Endothelial cell of umbilical vein (primary cell): ENCODE data around the gene CDCA3. TPM values are rescaled to one million over a fixed set of nuclear protein-coding genes. Genes with fewer than 3 reads are reported as not detected.

ENCODE experiments used
- BruUV-seq: library from RNA; stranded (reverse); fragments of 400-500 nt; replicated peaks from 2 replicates; lab custom pipeline; 2021; lab: Mats Ljungman, UMichigan
- CTCF ChIA-PET: fragments of 300-600, 350-600 bp; sonication (Branson Sonifier 250); formaldehyde crosslinking; loops from one replicate; lab custom pipeline; 2021; ENCODE audit warnings: antibody characterized with exemption, inconsistent platforms; lab: Charles Lee
- POLR2A ChIA-PET: fragments of 300-600, 350-600 bp; sonication (Branson Sonifier 250); formaldehyde crosslinking; loops from one replicate; lab custom pipeline; 2021; ENCODE audit warnings: antibody characterized with exemption, inconsistent platforms; lab: Charles Lee
- DNase-seq: peaks from one replicate; pipeline ENCODE4 v3.0.0-alpha.2; 2011; ENCODE audit warnings: low read depth, low spot score
- FAIRE-seq: peaks from 2 replicates; lab custom pipeline; 2011; peaks lifted over from hg19 to GRCh38; lab: Jason Lieb, UNC
- H2AFZ ChIP-seq: 2 replicates; pipeline ENCODE4 v1.6.0; 2012; ENCODE audit warnings: low read depth, low read length, control low read depth, inconsistent platforms
- H3K27ac ChIP-seq: 2 replicates; pipeline ENCODE4 v1.5.1; 2011; ENCODE audit warnings: low read depth, mild to moderate bottlenecking, control low read depth, low read length, moderate library complexity; ENCODE audit not compliant: insufficient read depth
- H3K27me3 ChIP-seq, 2 experiments: 2 replicates each; pipeline versions ENCODE4 v1.6.0 to v1.6.1; 2011; ENCODE audit warnings: low read length in 2 of 2, mixed read lengths in 1 of 2; ENCODE audit not compliant: control insufficient read depth in 2 of 2, insufficient read depth in 2 of 2
- H3K36me3 ChIP-seq, 2 experiments: 2 replicates in 1 of 2; 3 replicates in 1 of 2; pipeline ENCODE4 v1.5.1; 2011; ENCODE audit warnings: low read length in 2 of 2, mild to moderate bottlenecking in 1 of 2, moderate library complexity in 1 of 2; ENCODE audit not compliant: control insufficient read depth in 2 of 2, insufficient read depth in 2 of 2; ENCODE audit errors: extremely low read depth in 1 of 2
- H3K4me1 ChIP-seq: 3 replicates; pipeline ENCODE4 v1.5.1; 2011; ENCODE audit warnings: mild to moderate bottlenecking, low read length; ENCODE audit not compliant: control insufficient read depth, insufficient read depth; ENCODE audit errors: extremely low read depth
- H3K4me2 ChIP-seq: 2 replicates; pipeline ENCODE4 v1.6.1; 2011; ENCODE audit warnings: low read length, control low read depth, mixed read lengths; ENCODE audit not compliant: insufficient read depth
- H3K4me3 ChIP-seq, 3 experiments: fragments of 200-600 bp in 1 of 3; sonication (generic), shearing (Covaris generic) in 1 of 3; replicated peaks in 1 of 3; 2 replicates each; pipeline ENCODE4 v1.5.1; 2011 to 2016; ENCODE audit warnings: control low read depth in 3 of 3, low read length in 3 of 3, mild to moderate bottlenecking in 2 of 3, inconsistent platforms in 1 of 3, low read depth in 1 of 3, moderate library complexity in 1 of 3; ENCODE audit not compliant: insufficient read depth in 1 of 3
- H3K79me2 ChIP-seq: 2 replicates; pipeline ENCODE4 v1.6.0; 2012; ENCODE audit warnings: low read length, inconsistent platforms; ENCODE audit not compliant: control insufficient read depth, insufficient read depth
- H3K9ac ChIP-seq: replicated peaks from 2 replicates; pipeline ENCODE3; 2011; ENCODE audit warnings: low read length, control low read depth; ENCODE audit not compliant: insufficient read depth; ENCODE audit errors: extremely low read depth
- H3K9me1 ChIP-seq: replicated peaks from 3 replicates; pipeline ENCODE4 v1.6.0; 2011; ENCODE audit warnings: mild to moderate bottlenecking, low read length; ENCODE audit not compliant: control insufficient read depth, insufficient read depth; ENCODE audit errors: extremely low read depth
- H3K9me3 ChIP-seq: replicated peaks from 2 replicates; pipeline ENCODE4 v1.5.1; 2012; ENCODE audit warnings: low read length, inconsistent platforms; ENCODE audit not compliant: control insufficient read depth, insufficient read depth
- H4K20me1 ChIP-seq: replicated peaks from 2 replicates; pipeline ENCODE3; 2011; ENCODE audit warnings: mild to moderate bottlenecking, low read length; ENCODE audit not compliant: control insufficient read depth, insufficient read depth; ENCODE audit errors: extremely low read depth
- EZH2 ChIP-seq: IDR thresholded peaks from 2 replicates; pipeline ENCODE4 v1.6.1; 2012; ENCODE audit warnings: borderline replicate concordance, low read depth, mild to moderate bottlenecking, moderate library complexity, low read length, inconsistent platforms; ENCODE audit not compliant: severe bottlenecking
- GATA2 ChIP-seq: IDR thresholded peaks from 2 replicates; pipeline ENCODE4 v1.7.0; 2011; ENCODE audit warnings: low read depth, mild to moderate bottlenecking, moderate library complexity, mixed read lengths, low read length; ENCODE audit not compliant: insufficient read length, insufficient read depth
- JUN ChIP-seq: IDR thresholded peaks from 2 replicates; pipeline ENCODE4 v1.6.1; 2011; ENCODE audit warnings: borderline replicate concordance, low read depth; ENCODE audit not compliant: insufficient read length, insufficient read depth
- dilution Hi-C: fragments of 300-500 bp; cut with MboI; formaldehyde crosslinking; loops from one replicate; pipeline ENCODE4 v1.15.0; 2019; ENCODE audit warnings: low sequenced_read_pairs; ENCODE audit not compliant: extremely low pct_ligation_motif_present
- intact Hi-C: fragments of 100-400 bp; cut with micrococcal nuclease; formaldehyde crosslinking; loops from one replicate; pipeline ENCODE4 v1.10.0; 2022
- polyA plus RNA-seq, 4 experiments: library from polyadenylated mRNA; depleted of rRNA in 3 of 4; stranded (reverse) in 3 of 4; unstranded in 1 of 4; fragments of >200 nt; gene quantifications; 2 replicates each; pipeline versions ENCODE4 v1.2.1 to v1.2.3, GENCODE V29; 2011 to 2012; ENCODE audit warnings: missing spikeins in 1 of 4
- total RNA-seq: library from RNA; stranded (reverse); gene quantifications from 2 replicates; pipeline ENCODE4 v1.2.3, GENCODE V29; 2021
- TF ChIP-seq, protein P1 (sequence below), 2 donors: IDR thresholded peaks; 1 replicate in 1 of 2; 2 replicates in 1 of 2; pipeline ENCODE4 v1.5.1; 2011; ENCODE audit warnings: low read length in 2 of 2, mild to moderate bottlenecking in 2 of 2, moderate library complexity in 2 of 2, control low read depth in 1 of 2, inconsistent platforms in 1 of 2, low read depth in 1 of 2; ENCODE audit not compliant: insufficient read depth in 1 of 2; ENCODE audit errors: extremely low read depth in 1 of 2
- TF ChIP-seq, protein P2 (sequence below): IDR thresholded peaks from 2 replicates; pipeline ENCODE4 v1.6.1; 2011; ENCODE audit not compliant: insufficient read depth, insufficient read length

CDCA3 gene
- total and polyA plus RNA-seq, 2 donors (not counting 3 experiments of a cell fraction or from before 2014, with no cell fraction given), result 44.3 to 53.5 TPM

DNA sequence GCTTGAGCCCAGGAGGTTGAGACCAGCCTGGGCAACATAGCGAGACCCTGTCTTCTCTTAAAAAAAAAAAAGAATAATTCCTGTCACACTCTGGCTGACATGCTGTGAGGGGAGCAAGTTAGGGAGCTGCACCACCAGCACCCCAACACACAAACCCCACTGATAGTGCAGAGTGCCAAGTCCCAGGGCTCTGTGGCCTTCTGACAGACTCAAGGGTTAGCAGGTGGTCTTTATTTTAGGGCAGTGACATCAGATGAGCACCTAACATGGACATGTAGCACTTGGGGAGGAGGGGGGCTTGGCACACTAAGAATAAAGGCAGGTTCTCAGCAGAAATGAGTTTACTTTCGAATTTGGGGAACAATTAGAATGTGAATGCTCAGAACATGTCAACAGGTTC is 7.7 kb upstream of the CDCA3 start:
- FAIRE-seq (no peak), DNase-seq (no peak)
- no peak overlapping the region for H3K4me3 ChIP-seq
- peaks cover 16 to 64% of the 10 kb centered on the region in 2 experiments for H3K36me3 ChIP-seq
- no peak for TF ChIP-seq GATA2
- ChIA-PET CTCF (no interaction called here), POLR2A (no interaction called here)
- no peak overlapping the region for H3K27ac ChIP-seq
- dilution Hi-C loops (no loop called here), intact Hi-C loops (no loop called here)
- H3K9me3 ChIP-seq, result no peaks in the 10 kb centered on the region
- H4K20me1 ChIP-seq, result no peaks in the 10 kb centered on the region
- H3K9me1 ChIP-seq, result no peaks in the 10 kb centered on the region
- H3K9ac ChIP-seq, result no peak overlapping the region
- peaks cover 12% of the 10 kb centered on the region for H3K79me2 ChIP-seq
- no TSS peak for BruUV-seq
- H3K27me3 ChIP-seq, result no peaks in the 10 kb centered on the region
- H3K4me2 ChIP-seq, result no peak overlapping the region
- H2AFZ ChIP-seq, result no peak overlapping the region
- H3K4me1 ChIP-seq, result peaks cover 3% of the 10 kb centered on the region

DNA sequence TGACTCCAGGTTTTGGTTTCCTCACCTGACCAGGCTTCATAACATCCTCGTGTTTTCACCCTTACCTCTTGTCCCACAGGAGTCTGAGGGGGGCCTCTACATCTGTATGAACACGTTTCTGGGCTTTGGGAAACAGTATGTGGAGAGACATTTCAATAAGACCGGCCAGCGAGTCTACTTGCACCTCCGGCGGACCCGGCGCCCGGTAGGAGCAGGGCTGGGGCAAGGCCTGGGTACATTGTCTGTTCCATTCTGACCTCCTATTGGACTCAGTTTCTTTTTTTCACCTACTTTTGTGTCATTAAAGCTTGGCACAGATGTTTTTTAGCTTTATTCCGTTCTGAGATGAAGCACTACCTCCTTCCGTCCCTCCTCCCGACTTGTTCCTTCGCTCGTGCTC is 4.2 kb upstream of the CDCA3 start:
- H3K36me3 ChIP-seq, result peaks cover 16 to 38% of the 10 kb centered on the region in 2 experiments
- no peaks in the 10 kb centered on the region for H3K9me1 ChIP-seq
- no peak for DNase-seq
- TF ChIP-seq, protein P1, sequence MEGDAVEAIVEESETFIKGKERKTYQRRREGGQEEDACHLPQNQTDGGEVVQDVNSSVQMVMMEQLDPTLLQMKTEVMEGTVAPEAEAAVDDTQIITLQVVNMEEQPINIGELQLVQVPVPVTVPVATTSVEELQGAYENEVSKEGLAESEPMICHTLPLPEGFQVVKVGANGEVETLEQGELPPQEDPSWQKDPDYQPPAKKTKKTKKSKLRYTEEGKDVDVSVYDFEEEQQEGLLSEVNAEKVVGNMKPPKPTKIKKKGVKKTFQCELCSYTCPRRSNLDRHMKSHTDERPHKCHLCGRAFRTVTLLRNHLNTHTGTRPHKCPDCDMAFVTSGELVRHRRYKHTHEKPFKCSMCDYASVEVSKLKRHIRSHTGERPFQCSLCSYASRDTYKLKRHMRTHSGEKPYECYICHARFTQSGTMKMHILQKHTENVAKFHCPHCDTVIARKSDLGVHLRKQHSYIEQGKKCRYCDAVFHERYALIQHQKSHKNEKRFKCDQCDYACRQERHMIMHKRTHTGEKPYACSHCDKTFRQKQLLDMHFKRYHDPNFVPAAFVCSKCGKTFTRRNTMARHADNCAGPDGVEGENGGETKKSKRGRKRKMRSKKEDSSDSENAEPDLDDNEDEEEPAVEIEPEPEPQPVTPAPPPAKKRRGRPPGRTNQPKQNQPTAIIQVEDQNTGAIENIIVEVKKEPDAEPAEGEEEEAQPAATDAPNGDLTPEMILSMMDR (IDR thresholded peaks at IDR 0.05; ENCODE audit: extremely low read depth in 1 of 2, insufficient read depth in 1 of 2, low read depth in 1 of 2, low read length in 2 of 2), result no peak
- TF ChIP-seq, protein P2, sequence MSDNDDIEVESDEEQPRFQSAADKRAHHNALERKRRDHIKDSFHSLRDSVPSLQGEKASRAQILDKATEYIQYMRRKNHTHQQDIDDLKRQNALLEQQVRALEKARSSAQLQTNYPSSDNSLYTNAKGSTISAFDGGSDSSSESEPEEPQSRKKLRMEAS, result no peak
- TF ChIP-seq JUN (no peak), EZH2 (no peak)
- ChIA-PET POLR2A (no interaction called here), CTCF (interaction anchor here (1.1 to 2.1 kb wide), 3 partner anchors 9 to 102 kb away, joined by 3 to 6 read pairs (median 3); partner anchors contain the start of gene MLF2)
- peaks cover 19% of the 10 kb centered on the region for H3K4me1 ChIP-seq
- H3K4me3 ChIP-seq, result no peak overlapping the region
- FAIRE-seq, result no peak
- H3K27me3 ChIP-seq, result no peaks in the 10 kb centered on the region
- intact Hi-C loops (no loop called here), dilution Hi-C loops (no loop called here)
- no peak overlapping the region for H2AFZ ChIP-seq
- H3K79me2 ChIP-seq, result peaks cover 28% of the 10 kb centered on the region
- BruUV-seq, result no TSS peak
- no peaks in the 10 kb centered on the region for H3K9me3 ChIP-seq
- no peaks in the 10 kb centered on the region for H4K20me1 ChIP-seq
- H3K9ac ChIP-seq, result no peak overlapping the region
- H3K4me2 ChIP-seq, result no peak overlapping the region
- no peak overlapping the region for H3K27ac ChIP-seq
